Osteocyte (in vitro differentiated cells): Measurements from ENCODE around the gene NR2F1-AS1. TPM values are rescaled to one million over a fixed set of nuclear protein-coding genes. Genes with fewer than 3 reads are reported as not detected.
A peak's percentile ranks its signal among the peaks of the same experiment; 100 is the strongest.

Experiments
- DNase-seq: peaks from one replicate; pipeline ENCODE4 v3.0.0; 2021; ENCODE audit warnings: mixed read lengths; ENCODE audit not compliant: unreplicated experiment; ENCODE audit errors: extremely low spot score
- H3K27ac Mint-ChIP-seq: one replicate; pipeline ENCODE4 v1.8.0; 2021; ENCODE audit warnings: mild to moderate bottlenecking, mixed read lengths; ENCODE audit not compliant: unreplicated experiment
- H3K27me3 Mint-ChIP-seq: one replicate; pipeline ENCODE4 v1.8.0; 2021; ENCODE audit warnings: mixed read lengths; ENCODE audit not compliant: unreplicated experiment
- H3K36me3 Mint-ChIP-seq: one replicate; pipeline ENCODE4 v1.8.0; 2021; ENCODE audit warnings: mixed read lengths; ENCODE audit not compliant: unreplicated experiment
- H3K4me1 Mint-ChIP-seq: one replicate; pipeline ENCODE4 v1.8.0; 2021; ENCODE audit warnings: mixed read lengths; ENCODE audit not compliant: unreplicated experiment
- H3K4me3 Mint-ChIP-seq: one replicate; pipeline ENCODE4 v1.8.0; 2021; ENCODE audit warnings: mild to moderate bottlenecking, moderate library complexity, mixed read lengths; ENCODE audit not compliant: unreplicated experiment
- H3K9me3 Mint-ChIP-seq: one replicate; pipeline ENCODE4 v1.8.0; 2021; ENCODE audit warnings: mixed read lengths; ENCODE audit not compliant: unreplicated experiment
- total RNA-seq: library from RNA; stranded (reverse); gene quantifications from 2 replicates; pipeline ENCODE4 v1.2.1, GENCODE V29; 2021
- TF ChIP-seq, protein P1 (sequence below): fragments of 200-600 bp; sonication (generic); IDR thresholded peaks from 2 replicates; pipeline ENCODE4 v1.5.0; 2021; ENCODE audit warnings: antibody characterized with exemption, mild to moderate bottlenecking, moderate library complexity

Gene NR2F1-AS1
- total RNA-seq, 1 donor from 2014 or later, result 40.9 TPM

GRCh38 chr5:93593476-93594131, 12.6 kb upstream of the NR2F1-AS1 start:
- peaks cover 46% of the 10 kb centered on the region for H3K36me3 Mint-ChIP-seq
- peak overlapping the region; percentile 67 for H3K4me3 Mint-ChIP-seq
- DNase-seq, result no peak
- no peaks in the 10 kb centered on the region for H3K9me3 Mint-ChIP-seq
- H3K4me1 Mint-ChIP-seq, result peaks cover 80% of the 10 kb centered on the region
- TF ChIP-seq, protein P1, sequence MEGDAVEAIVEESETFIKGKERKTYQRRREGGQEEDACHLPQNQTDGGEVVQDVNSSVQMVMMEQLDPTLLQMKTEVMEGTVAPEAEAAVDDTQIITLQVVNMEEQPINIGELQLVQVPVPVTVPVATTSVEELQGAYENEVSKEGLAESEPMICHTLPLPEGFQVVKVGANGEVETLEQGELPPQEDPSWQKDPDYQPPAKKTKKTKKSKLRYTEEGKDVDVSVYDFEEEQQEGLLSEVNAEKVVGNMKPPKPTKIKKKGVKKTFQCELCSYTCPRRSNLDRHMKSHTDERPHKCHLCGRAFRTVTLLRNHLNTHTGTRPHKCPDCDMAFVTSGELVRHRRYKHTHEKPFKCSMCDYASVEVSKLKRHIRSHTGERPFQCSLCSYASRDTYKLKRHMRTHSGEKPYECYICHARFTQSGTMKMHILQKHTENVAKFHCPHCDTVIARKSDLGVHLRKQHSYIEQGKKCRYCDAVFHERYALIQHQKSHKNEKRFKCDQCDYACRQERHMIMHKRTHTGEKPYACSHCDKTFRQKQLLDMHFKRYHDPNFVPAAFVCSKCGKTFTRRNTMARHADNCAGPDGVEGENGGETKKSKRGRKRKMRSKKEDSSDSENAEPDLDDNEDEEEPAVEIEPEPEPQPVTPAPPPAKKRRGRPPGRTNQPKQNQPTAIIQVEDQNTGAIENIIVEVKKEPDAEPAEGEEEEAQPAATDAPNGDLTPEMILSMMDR, result no peak
- no peaks in the 10 kb centered on the region for H3K27me3 Mint-ChIP-seq
- H3K27ac Mint-ChIP-seq, result no peak overlapping the region

- DNase-seq, result no peak
- H3K4me3 Mint-ChIP-seq, result peak overlapping the region; percentile 67
- H3K27ac Mint-ChIP-seq, result no peak overlapping the region
- H3K9me3 Mint-ChIP-seq, result no peaks in the 10 kb centered on the region
- peaks cover 80% of the 10 kb centered on the region for H3K4me1 Mint-ChIP-seq
- TF ChIP-seq, protein P1, result no peak
- peaks cover 50% of the 10 kb centered on the region for H3K36me3 Mint-ChIP-seq
- no peaks in the 10 kb centered on the region for H3K27me3 Mint-ChIP-seq
Observed at GRCh38 chr5:93592883-93593282, 11.9 kb upstream of the NR2F1-AS1 start.

DNA sequence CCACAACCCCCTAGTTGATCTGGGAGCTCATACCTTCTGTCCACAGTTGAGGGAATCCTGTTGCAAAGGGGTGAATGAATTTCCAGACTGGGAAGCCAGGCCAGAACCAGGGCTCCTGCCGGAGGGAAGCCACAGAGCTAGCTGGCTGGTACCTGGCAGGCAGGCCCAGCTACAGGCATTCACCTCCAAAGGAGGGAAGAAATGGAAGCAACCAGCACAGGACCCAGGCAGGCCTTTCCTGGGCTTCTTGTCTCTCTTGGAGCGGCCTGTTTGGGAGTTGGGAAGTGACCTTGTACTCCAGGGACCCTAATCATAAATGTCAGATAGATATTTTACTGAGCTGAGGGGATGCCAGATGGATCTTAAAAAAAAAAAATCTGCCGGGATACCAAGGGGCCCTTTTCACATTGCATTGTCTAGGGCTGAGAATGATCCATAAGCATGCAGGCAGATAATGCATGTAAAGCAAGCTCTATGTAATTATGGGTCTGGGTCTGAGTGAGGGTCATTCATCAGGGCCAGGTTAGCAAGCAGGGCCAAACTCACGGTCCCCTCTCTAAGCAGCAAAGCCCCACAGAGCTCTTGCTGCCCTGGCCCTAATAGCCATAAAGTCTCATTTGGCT, 10.4 kb upstream of the NR2F1-AS1 start:
- H3K4me1 Mint-ChIP-seq, result peaks cover 77% of the 10 kb centered on the region
- H3K27me3 Mint-ChIP-seq, result no peaks in the 10 kb centered on the region
- no peak for DNase-seq
- no peaks in the 10 kb centered on the region for H3K9me3 Mint-ChIP-seq
- TF ChIP-seq, protein P1, result no peak
- peaks cover 63% of the 10 kb centered on the region for H3K36me3 Mint-ChIP-seq
- H3K27ac Mint-ChIP-seq, result peak overlapping the region; percentile 98
- peak overlapping the region; percentile 97 for H3K4me3 Mint-ChIP-seq

DNA sequence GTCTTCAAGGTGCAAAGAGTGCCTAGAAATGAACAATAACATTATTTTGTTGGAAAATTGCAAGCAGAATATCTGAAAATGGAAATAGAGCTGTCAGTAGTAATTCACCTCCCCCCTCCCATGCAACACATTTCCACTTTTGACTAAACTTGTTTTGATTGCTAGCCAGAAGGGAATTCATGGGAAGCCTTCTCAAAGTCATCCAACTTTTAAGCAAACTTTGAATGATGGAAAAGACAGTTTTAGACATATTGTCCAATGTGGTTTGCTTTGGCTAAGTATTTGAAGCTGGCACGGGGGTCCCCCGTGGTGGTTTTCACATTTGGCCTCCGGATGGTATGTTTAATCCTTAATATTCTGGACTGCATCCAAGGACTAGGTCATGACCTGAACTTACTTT, 9.5 kb upstream of the NR2F1-AS1 start:
- Mint-ChIP-seq H3K4me3 (peak overlapping the region; percentile 97), H3K9me3 (no peaks in the 10 kb centered on the region), H3K4me1 (peaks cover 67% of the 10 kb centered on the region), H3K27ac (peak overlapping the region; percentile 98), H3K27me3 (no peaks in the 10 kb centered on the region), H3K36me3 (peaks cover 67% of the 10 kb centered on the region)
- DNase-seq, result no peak
- TF ChIP-seq, protein P1, result no peak

DNA sequence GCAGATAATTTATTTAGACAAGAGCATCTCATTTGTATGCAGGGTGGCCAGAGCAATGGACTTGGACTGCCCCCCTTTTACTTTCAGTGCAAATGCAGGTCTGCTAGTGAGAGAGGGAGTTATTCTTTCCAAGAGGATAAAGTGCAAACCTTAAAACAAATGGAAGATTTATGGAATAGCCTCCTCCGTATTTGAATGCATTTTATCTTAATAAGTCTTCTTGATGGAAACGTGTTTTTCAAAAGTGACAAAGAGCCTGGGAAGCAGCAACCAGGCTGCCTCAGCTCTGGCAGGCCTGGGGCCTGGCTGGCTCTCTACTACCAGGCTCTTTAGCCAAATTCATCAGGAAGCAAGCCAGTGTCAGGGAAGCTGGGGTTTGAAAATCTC, 8.8 kb upstream of the NR2F1-AS1 start:
- TF ChIP-seq, protein P1, result peak; percentile 14
- Mint-ChIP-seq H3K4me1 (peaks cover 61% of the 10 kb centered on the region), H3K9me3 (no peaks in the 10 kb centered on the region), H3K27me3 (no peaks in the 10 kb centered on the region), H3K4me3 (peak overlapping the region; percentile 97), H3K27ac (peak overlapping the region; percentile 98), H3K36me3 (peaks cover 62% of the 10 kb centered on the region)
- DNase-seq, result no peak
